ENCODE results near the gene OSBPL2. TPM values are rescaled to one million over a fixed set of nuclear protein-coding genes. Genes with fewer than 3 reads are reported as not detected.

The OSBPL2 gene
- total and polyA plus RNA-seq, 4 donors, result 9.9 to 19.7 (median 12.3) TPM

DNA sequence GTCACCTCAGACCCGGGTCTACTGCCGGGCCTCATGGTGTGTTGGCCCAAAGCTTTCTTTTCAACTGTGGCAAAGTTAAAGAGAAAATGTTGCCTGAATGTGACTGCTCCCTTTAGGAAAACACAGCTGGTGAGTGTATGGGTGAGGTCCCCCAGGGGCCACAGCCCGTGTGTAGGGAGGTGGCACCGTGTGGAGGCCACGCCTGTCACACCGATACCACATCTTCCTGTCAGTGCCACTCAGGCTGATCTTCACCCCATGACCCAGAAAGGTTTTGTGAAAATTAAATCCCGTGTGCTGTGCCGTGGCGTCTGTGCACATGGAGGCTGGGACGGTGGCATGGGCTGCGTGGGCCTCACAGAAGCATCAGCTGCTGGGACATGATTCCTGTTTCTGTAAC is 53.8 kb downstream of the OSBPL2 start:
- H3K9me3 ChIP-seq (ENCODE audit: control insufficient read depth in 4 of 4, low read length in 3 of 4), result no peaks in the 10 kb centered on the region
- H3K4me3 ChIP-seq (ENCODE audit: low read depth in 1 of 3, low read length in 3 of 3), result no peak overlapping the region
- no peak for DNase-seq (ENCODE audit: low spot score)
- H3K36me3 ChIP-seq (ENCODE audit: control insufficient read depth in 4 of 4, insufficient read depth in 3 of 4, low read depth in 1 of 4, low read length in 3 of 4), result peaks cover 10 to 50% (median 31%) of the 10 kb centered on the region in 4 donors
- peaks cover 2 to 7% (median 5%) of the 10 kb centered on the region in 4 donors for H3K4me1 ChIP-seq (ENCODE audit: control insufficient read depth in 4 of 4, insufficient read depth in 4 of 4, low read length in 3 of 4)
- TF ChIP-seq TAF1 (conservative IDR thresholded peaks at IDR 0.05), result no peak
- TF ChIP-seq EGR1 (IDR thresholded peaks at IDR 0.05; ENCODE audit: low read depth in 2 of 2), result no peak
- TF ChIP-seq FOXA1 (IDR thresholded peaks at IDR 0.05), result no peak
- H3K9ac ChIP-seq (ENCODE audit: low read depth in 1 of 2, low read length in 2 of 2), result no peak overlapping the region
- no peaks in the 10 kb centered on the region for H3K27me3 ChIP-seq (ENCODE audit: control insufficient read depth in 4 of 4, insufficient read depth in 4 of 4, low read length in 3 of 4)
- WGBS, result 87% methylated on average over 11 of the region's 11 CpGs
- H3K27ac ChIP-seq (ENCODE audit: low read depth in 1 of 2, low read length in 2 of 2), result no peak overlapping the region

DNA sequence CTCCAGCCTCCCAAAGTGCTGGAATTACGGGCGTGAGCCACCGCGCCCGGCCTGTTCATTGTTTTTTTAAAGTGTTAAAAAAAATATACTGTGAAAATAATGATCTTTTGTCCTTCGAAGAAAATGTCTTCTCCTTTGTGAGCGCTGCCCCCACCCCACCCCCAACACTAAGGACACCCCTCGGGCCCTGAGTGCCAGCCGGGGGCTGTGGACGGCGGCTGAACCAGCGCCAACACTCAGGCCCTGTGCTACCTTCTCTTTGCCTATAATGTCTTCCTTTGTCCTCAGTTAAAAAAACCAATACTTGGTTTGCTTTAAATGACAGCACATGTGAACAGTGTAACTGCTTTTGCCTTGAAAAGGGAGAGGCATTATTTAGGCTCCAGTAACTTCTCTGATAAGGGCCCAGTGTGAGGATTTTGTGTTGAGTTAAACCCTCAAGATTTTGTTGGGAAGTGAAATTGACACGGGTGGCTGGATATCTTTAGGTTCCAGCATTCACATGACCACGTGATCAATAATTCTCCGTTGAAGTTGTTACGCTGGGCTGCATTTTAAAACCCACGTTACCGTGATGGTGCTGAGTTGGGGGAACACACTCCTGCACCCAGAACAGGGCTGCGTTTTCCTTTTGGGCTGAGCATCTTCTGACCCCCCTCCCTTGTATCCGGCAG is 54.9 kb downstream of the OSBPL2 start:
- H3K9ac ChIP-seq (ENCODE audit: low read depth in 1 of 2, low read length in 2 of 2), result no peak overlapping the region
- no peak for DNase-seq (ENCODE audit: low spot score)
- H3K27ac ChIP-seq (ENCODE audit: low read depth in 1 of 2, low read length in 2 of 2), result no peak overlapping the region
- TF ChIP-seq, protein P1, sequence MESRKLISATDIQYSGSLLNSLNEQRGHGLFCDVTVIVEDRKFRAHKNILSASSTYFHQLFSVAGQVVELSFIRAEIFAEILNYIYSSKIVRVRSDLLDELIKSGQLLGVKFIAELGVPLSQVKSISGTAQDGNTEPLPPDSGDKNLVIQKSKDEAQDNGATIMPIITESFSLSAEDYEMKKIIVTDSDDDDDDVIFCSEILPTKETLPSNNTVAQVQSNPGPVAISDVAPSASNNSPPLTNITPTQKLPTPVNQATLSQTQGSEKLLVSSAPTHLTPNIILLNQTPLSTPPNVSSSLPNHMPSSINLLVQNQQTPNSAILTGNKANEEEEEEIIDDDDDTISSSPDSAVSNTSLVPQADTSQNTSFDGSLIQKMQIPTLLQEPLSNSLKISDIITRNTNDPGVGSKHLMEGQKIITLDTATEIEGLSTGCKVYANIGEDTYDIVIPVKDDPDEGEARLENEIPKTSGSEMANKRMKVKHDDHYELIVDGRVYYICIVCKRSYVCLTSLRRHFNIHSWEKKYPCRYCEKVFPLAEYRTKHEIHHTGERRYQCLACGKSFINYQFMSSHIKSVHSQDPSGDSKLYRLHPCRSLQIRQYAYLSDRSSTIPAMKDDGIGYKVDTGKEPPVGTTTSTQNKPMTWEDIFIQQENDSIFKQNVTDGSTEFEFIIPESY (IDR thresholded peaks at IDR 0.05), result no peak
- TF ChIP-seq GABPA (IDR thresholded peaks at IDR 0.05 in 1 of 2, conservative IDR thresholded peaks at IDR 0.05 in 1 of 2) (no peak), FOXA2 (IDR thresholded peaks at IDR 0.05) (no peak), HNF4A (conservative IDR thresholded peaks at IDR 0.05) (no peak), SP1 (IDR thresholded peaks at IDR 0.05) (no peak), FOXA1 (IDR thresholded peaks at IDR 0.05) (no peak), TAF1 (conservative IDR thresholded peaks at IDR 0.05) (no peak), EGR1 (IDR thresholded peaks at IDR 0.05; ENCODE audit: low read depth in 2 of 2) (no peak), YY1 (IDR thresholded peaks at IDR 0.05) (no peak), NR2F2 (IDR thresholded peaks at IDR 0.05) (no peak), RAD21 (IDR thresholded peaks at IDR 0.05) (no peak), RXRA (IDR thresholded peaks at IDR 0.05) (no peak)
- TF ChIP-seq, protein P2, sequence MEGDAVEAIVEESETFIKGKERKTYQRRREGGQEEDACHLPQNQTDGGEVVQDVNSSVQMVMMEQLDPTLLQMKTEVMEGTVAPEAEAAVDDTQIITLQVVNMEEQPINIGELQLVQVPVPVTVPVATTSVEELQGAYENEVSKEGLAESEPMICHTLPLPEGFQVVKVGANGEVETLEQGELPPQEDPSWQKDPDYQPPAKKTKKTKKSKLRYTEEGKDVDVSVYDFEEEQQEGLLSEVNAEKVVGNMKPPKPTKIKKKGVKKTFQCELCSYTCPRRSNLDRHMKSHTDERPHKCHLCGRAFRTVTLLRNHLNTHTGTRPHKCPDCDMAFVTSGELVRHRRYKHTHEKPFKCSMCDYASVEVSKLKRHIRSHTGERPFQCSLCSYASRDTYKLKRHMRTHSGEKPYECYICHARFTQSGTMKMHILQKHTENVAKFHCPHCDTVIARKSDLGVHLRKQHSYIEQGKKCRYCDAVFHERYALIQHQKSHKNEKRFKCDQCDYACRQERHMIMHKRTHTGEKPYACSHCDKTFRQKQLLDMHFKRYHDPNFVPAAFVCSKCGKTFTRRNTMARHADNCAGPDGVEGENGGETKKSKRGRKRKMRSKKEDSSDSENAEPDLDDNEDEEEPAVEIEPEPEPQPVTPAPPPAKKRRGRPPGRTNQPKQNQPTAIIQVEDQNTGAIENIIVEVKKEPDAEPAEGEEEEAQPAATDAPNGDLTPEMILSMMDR (IDR thresholded peaks at IDR 0.05; ENCODE audit: low read depth, low read length, missing input control), result no peak
- TF ChIP-seq, protein P3, sequence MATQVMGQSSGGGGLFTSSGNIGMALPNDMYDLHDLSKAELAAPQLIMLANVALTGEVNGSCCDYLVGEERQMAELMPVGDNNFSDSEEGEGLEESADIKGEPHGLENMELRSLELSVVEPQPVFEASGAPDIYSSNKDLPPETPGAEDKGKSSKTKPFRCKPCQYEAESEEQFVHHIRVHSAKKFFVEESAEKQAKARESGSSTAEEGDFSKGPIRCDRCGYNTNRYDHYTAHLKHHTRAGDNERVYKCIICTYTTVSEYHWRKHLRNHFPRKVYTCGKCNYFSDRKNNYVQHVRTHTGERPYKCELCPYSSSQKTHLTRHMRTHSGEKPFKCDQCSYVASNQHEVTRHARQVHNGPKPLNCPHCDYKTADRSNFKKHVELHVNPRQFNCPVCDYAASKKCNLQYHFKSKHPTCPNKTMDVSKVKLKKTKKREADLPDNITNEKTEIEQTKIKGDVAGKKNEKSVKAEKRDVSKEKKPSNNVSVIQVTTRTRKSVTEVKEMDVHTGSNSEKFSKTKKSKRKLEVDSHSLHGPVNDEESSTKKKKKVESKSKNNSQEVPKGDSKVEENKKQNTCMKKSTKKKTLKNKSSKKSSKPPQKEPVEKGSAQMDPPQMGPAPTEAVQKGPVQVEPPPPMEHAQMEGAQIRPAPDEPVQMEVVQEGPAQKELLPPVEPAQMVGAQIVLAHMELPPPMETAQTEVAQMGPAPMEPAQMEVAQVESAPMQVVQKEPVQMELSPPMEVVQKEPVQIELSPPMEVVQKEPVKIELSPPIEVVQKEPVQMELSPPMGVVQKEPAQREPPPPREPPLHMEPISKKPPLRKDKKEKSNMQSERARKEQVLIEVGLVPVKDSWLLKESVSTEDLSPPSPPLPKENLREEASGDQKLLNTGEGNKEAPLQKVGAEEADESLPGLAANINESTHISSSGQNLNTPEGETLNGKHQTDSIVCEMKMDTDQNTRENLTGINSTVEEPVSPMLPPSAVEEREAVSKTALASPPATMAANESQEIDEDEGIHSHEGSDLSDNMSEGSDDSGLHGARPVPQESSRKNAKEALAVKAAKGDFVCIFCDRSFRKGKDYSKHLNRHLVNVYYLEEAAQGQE (IDR thresholded peaks at IDR 0.05), result no peak
- TF ChIP-seq, protein P4, sequence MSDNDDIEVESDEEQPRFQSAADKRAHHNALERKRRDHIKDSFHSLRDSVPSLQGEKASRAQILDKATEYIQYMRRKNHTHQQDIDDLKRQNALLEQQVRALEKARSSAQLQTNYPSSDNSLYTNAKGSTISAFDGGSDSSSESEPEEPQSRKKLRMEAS (IDR thresholded peaks at IDR 0.05), result no peak
- H3K36me3 ChIP-seq (ENCODE audit: control insufficient read depth in 4 of 4, insufficient read depth in 3 of 4, low read depth in 1 of 4, low read length in 3 of 4), result peaks cover 10 to 49% (median 29%) of the 10 kb centered on the region in 4 donors
- no peaks in the 10 kb centered on the region for H3K27me3 ChIP-seq (ENCODE audit: control insufficient read depth in 4 of 4, insufficient read depth in 4 of 4, low read length in 3 of 4)
- 94% methylated on average over 20 of the region's 20 CpGs for WGBS
- H3K9me3 ChIP-seq (ENCODE audit: control insufficient read depth in 4 of 4, low read length in 3 of 4), result no peaks in the 10 kb centered on the region
- H3K4me3 ChIP-seq (ENCODE audit: low read depth in 1 of 3, low read length in 3 of 3), result no peak overlapping the region
- H3K4me1 ChIP-seq (ENCODE audit: control insufficient read depth in 4 of 4, insufficient read depth in 4 of 4, low read length in 3 of 4), result peaks cover 6 to 18% (median 15%) of the 10 kb centered on the region in 4 donors

All from liver (tissue), 9 donors.